Measurements from ENCODE around the gene DPF1. TPM values are rescaled to one million over a fixed set of nuclear protein-coding genes. Genes with fewer than 3 reads are reported as not detected.

DPF1 gene
- total and polyA plus RNA-seq, 10 of the 15 experiments (the other 5 are each of a cell fraction or from before 2014, with no cell fraction given): 0.11 to 4.3 (median 2.4) TPM

GRCh38 chr19:38265921-38266429, 42.0 kb upstream of the DPF1 start:
- H3K9me3 ChIP-seq (replicated peaks; ENCODE audit: control insufficient read depth, insufficient read depth, low read length): no peaks in the 10 kb centered on the region
- ChIA-PET POLR2A (interaction anchor here (0.7 kb wide), 1 partner anchor 9 kb away, joined by 3 read pairs; no protein-coding TSS in a partner anchor), SMC1A (ENCODE audit: uncharacterized antibody, unreplicated experiment) (interaction anchor here (0.7 to 1.8 kb wide), 2 partner anchors 22 to 29 kb away, joined by 3 to 5 read pairs; no protein-coding TSS in a partner anchor), CTCF (interaction anchor here (0.5 to 2.1 kb wide), 5 partner anchors 10 to 152 kb away, joined by 3 to 6 read pairs (median 3); no protein-coding TSS in a partner anchor), RAD21 (ENCODE audit: unreplicated experiment) (interaction anchor here (0.7 to 0.9 kb wide), 2 partner anchors 23 to 70 kb away, joined by 3 to 4 read pairs; partner anchors contain the start of gene CATSPERG)
- H3K27ac ChIP-seq (ENCODE audit: control insufficient read depth, insufficient read depth): no peak overlapping the region
- in situ Hi-C loops (cut with MboI) (no loop called here), intact Hi-C loops (cut with micrococcal nuclease; ENCODE audit: unreplicated experiment) (no loop called here)
- no TSS peak for BruUV-seq (replicated peaks)
- no peaks in the 10 kb centered on the region for H4K20me1 ChIP-seq (ENCODE audit: control insufficient read depth, insufficient read depth)
- no peak overlapping the region for H3K4me3 ChIP-seq
- no peak overlapping the region for H3K4me2 ChIP-seq (ENCODE audit: control insufficient read depth, insufficient read depth)
- no peak for DNase-seq (ENCODE audit: low read depth, low spot score)
- peaks cover 0 to 2% of the 10 kb centered on the region in 2 experiments; a peak in 2 of 4 replicates for H3K27me3 ChIP-seq (replicated peaks in 1 of 2; ENCODE audit: control insufficient read depth in 2 of 2, insufficient read depth in 2 of 2, low read length in 1 of 2)
- no peak for TF ChIP-seq ETV6 (conservative IDR thresholded peaks at IDR 0.05 in 1 of 2, IDR thresholded peaks at IDR 0.05 in 1 of 2; ENCODE audit: borderline replicate concordance in 1 of 2, low read depth in 1 of 2)
- TF ChIP-seq IRF3 (IDR thresholded peaks at IDR 0.05): no peak
- no peak for TF ChIP-seq RB1 (IDR thresholded peaks at IDR 0.05; ENCODE audit: borderline replicate concordance)
- TF ChIP-seq SUPT20H (IDR thresholded peaks at IDR 0.05; ENCODE audit: borderline replicate concordance, control insufficient read depth, low read depth, low read length): no peak
- no peak for TF ChIP-seq ZNF592 (IDR thresholded peaks at IDR 0.05)
- peaks cover 9% of the 10 kb centered on the region for H3K4me1 ChIP-seq (ENCODE audit: control insufficient read depth, insufficient read depth, low read length)
- WGBS (ENCODE audit: insufficient coverage, insufficient replicate concordance, low lambda C conversion rate, missing lambda C conversion rate): 65% methylated on average over 12 of the region's 12 CpGs
- ATAC-seq: no peak
- FAIRE-seq: no peak
- H3K9ac ChIP-seq (ENCODE audit: control insufficient read depth, insufficient read depth, low read length): no peak overlapping the region
- no peaks in the 10 kb centered on the region for H3K79me2 ChIP-seq (ENCODE audit: control insufficient read depth, insufficient read depth, low read length)
- H2AFZ ChIP-seq (ENCODE audit: control insufficient read depth, low read depth, low read length): no peak overlapping the region
- H3K36me3 ChIP-seq (ENCODE audit: control insufficient read depth in 2 of 2, insufficient read depth in 2 of 2, low read length in 1 of 2): no peaks in the 10 kb centered on the region
